WTC11 (cell line): Measurements from ENCODE around the gene HID1. TPM values are rescaled to one million over a fixed set of nuclear protein-coding genes. Genes with fewer than 3 reads are reported as not detected.

ENCODE experiments used
- ATAC-seq: fragments of 200-7000 bp; cut with Tn5 transposase; 2 replicates; pipeline ENCODE4 v1.10.0; 2021; ENCODE audit warnings: mild to moderate bottlenecking, moderate library complexity
- CTCF ChIA-PET: fragments of 300-600 bp; sonication (Branson Sonifier 250); formaldehyde crosslinking; loops from one replicate; lab custom pipeline; 2021; ENCODE audit warnings: antibody characterized with exemption; lab: Charles Lee
- POLR2A ChIA-PET: fragments of 350-600 bp; sonication (Branson Sonifier 250); formaldehyde crosslinking; loops from one replicate; lab custom pipeline; 2021; ENCODE audit warnings: antibody characterized with exemption; lab: Charles Lee
- DNase-seq: peaks from one replicate; pipeline ENCODE4 v3.0.0; 2021; ENCODE audit warnings: low spot score
- H3K27ac Mint-ChIP-seq: 2 replicates; pipeline ENCODE4 v1.8.0; 2021; ENCODE audit warnings: mixed read lengths
- H3K27me3 Mint-ChIP-seq: 2 replicates; pipeline ENCODE4 v1.8.0; 2021; ENCODE audit warnings: low read depth, mild to moderate bottlenecking, moderate library complexity, mixed read lengths
- H3K36me3 Mint-ChIP-seq: 2 replicates; pipeline ENCODE4 v1.8.0; 2021; ENCODE audit warnings: mixed read lengths
- H3K4me1 Mint-ChIP-seq: 2 replicates; pipeline ENCODE4 v1.8.0; 2022; ENCODE audit warnings: mixed read lengths
- H3K4me3 Mint-ChIP-seq: 2 replicates; pipeline ENCODE4 v1.8.0; 2021; ENCODE audit warnings: mild to moderate bottlenecking, moderate library complexity, mixed read lengths
- H3K9me3 Mint-ChIP-seq: 2 replicates; pipeline ENCODE4 v1.8.0; 2021; ENCODE audit warnings: mixed read lengths
- AFF4 ChIP-seq: sonication (generic); formaldehyde crosslinking; IDR thresholded peaks from 2 replicates; pipeline ENCODE4 v1.8.1; 2023; ENCODE audit warnings: mild to moderate bottlenecking, missing genetic modification reagents, borderline replicate concordance
- IRF2 ChIP-seq: sonication (generic); formaldehyde crosslinking; IDR thresholded peaks from 2 replicates; pipeline ENCODE4 v1.8.0; 2022; ENCODE audit warnings: low read depth, missing genetic modification reagents, borderline replicate concordance
- MYBL2 ChIP-seq: sonication (generic); formaldehyde crosslinking; IDR thresholded peaks from 2 replicates; pipeline ENCODE4 v1.8.1; 2023; ENCODE audit warnings: mild to moderate bottlenecking, moderate library complexity, missing genetic modification reagents
- NR3C1 ChIP-seq: sonication (generic); formaldehyde crosslinking; conservative IDR thresholded peaks from 2 replicates; pipeline ENCODE4 v1.8.1; 2023; ENCODE audit warnings: low read depth, mild to moderate bottlenecking, missing genetic modification reagents
- SOX15 ChIP-seq: fragments of 250-450 bp; sonication (Bioruptor Pico); IDR thresholded peaks from 2 replicates; pipeline ENCODE4 v1.9.0; 2021; ENCODE audit warnings: mild to moderate bottlenecking
- ZNF121 ChIP-seq: sonication (generic); formaldehyde crosslinking; IDR thresholded peaks from 2 replicates; pipeline ENCODE4 v1.8.0; 2023; ENCODE audit warnings: missing genetic modification reagents
- ZNF232 ChIP-seq: sonication (generic); formaldehyde crosslinking; IDR thresholded peaks from 2 replicates; pipeline ENCODE4 v1.8.0; 2022; ENCODE audit warnings: mild to moderate bottlenecking, missing genetic modification reagents
- ZNF263 ChIP-seq: sonication (generic); formaldehyde crosslinking; IDR thresholded peaks from 2 replicates; pipeline ENCODE4 v1.8.1; 2022; ENCODE audit warnings: low read depth, mild to moderate bottlenecking, moderate library complexity, missing genetic modification reagents
- ZNF416 ChIP-seq: fragments of 250-450 bp; sonication (Bioruptor Pico); IDR thresholded peaks from 2 replicates; pipeline ENCODE4 v1.9.0; 2021; ENCODE audit warnings: mild to moderate bottlenecking, inconsistent platforms
- total RNA-seq: library from RNA; stranded (reverse); gene quantifications from 3 replicates; pipeline ENCODE4 v1.2.3, GENCODE V29; 2021
- TF ChIP-seq, protein P1 (sequence below): sonication (generic); formaldehyde crosslinking; conservative IDR thresholded peaks from 2 replicates; pipeline ENCODE4 v1.8.1; 2022; ENCODE audit warnings: mild to moderate bottlenecking, missing genetic modification reagents
- TF ChIP-seq, protein P2 (sequence below): sonication (generic); formaldehyde crosslinking; IDR thresholded peaks from 2 replicates; pipeline ENCODE4 v1.8.0; 2022; ENCODE audit warnings: missing genetic modification reagents
- TF ChIP-seq, protein P3 (sequence below): sonication (generic); formaldehyde crosslinking; IDR thresholded peaks from 2 replicates; pipeline ENCODE4 v1.8.0; 2022; ENCODE audit warnings: mild to moderate bottlenecking, missing genetic modification reagents
- TF ChIP-seq, protein P4 (sequence below): fragments of 250-450 bp; sonication (Bioruptor Pico); conservative IDR thresholded peaks from 2 replicates; pipeline ENCODE4 v1.9.0; 2021; ENCODE audit warnings: mild to moderate bottlenecking
- TF ChIP-seq, protein P5 (sequence below): sonication (generic); formaldehyde crosslinking; IDR thresholded peaks from 2 replicates; pipeline ENCODE4 v1.8.1; 2023; ENCODE audit warnings: mild to moderate bottlenecking, moderate library complexity, missing genetic modification reagents
- TF ChIP-seq, protein P6 (sequence below): sonication (generic); formaldehyde crosslinking; IDR thresholded peaks from 2 replicates; pipeline ENCODE4 v1.8.1; 2023; ENCODE audit warnings: mild to moderate bottlenecking, missing genetic modification reagents, moderate library complexity

The HID1 gene
- total RNA-seq, 1 experiment from 2014 or later: 16.7 TPM

- Mint-ChIP-seq H3K9me3 (no peaks in the 10 kb centered on the region), H3K4me1 (peaks cover 4% of the 10 kb centered on the region), H3K4me3 (no peak overlapping the region), H3K36me3 (no peaks in the 10 kb centered on the region), H3K27me3 (peaks cover 68% of the 10 kb centered on the region), H3K27ac (no peak overlapping the region)
- TF ChIP-seq MYBL2 (CRISPR knock-in tag) (no peak), AFF4 (no peak), ZNF416 (no peak), NR3C1 (CRISPR knock-in tag) (no peak), ZNF232 (CRISPR knock-in tag) (no peak), ZNF121 (CRISPR knock-in tag) (no peak), IRF2 (no peak), SOX15 (CRISPR knock-in tag) (no peak), ZNF263 (CRISPR knock-in tag) (no peak)
- TF ChIP-seq, protein P1, sequence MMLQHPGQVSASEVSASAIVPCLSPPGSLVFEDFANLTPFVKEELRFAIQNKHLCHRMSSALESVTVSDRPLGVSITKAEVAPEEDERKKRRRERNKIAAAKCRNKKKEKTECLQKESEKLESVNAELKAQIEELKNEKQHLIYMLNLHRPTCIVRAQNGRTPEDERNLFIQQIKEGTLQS: no peak
- TF ChIP-seq, protein P2, sequence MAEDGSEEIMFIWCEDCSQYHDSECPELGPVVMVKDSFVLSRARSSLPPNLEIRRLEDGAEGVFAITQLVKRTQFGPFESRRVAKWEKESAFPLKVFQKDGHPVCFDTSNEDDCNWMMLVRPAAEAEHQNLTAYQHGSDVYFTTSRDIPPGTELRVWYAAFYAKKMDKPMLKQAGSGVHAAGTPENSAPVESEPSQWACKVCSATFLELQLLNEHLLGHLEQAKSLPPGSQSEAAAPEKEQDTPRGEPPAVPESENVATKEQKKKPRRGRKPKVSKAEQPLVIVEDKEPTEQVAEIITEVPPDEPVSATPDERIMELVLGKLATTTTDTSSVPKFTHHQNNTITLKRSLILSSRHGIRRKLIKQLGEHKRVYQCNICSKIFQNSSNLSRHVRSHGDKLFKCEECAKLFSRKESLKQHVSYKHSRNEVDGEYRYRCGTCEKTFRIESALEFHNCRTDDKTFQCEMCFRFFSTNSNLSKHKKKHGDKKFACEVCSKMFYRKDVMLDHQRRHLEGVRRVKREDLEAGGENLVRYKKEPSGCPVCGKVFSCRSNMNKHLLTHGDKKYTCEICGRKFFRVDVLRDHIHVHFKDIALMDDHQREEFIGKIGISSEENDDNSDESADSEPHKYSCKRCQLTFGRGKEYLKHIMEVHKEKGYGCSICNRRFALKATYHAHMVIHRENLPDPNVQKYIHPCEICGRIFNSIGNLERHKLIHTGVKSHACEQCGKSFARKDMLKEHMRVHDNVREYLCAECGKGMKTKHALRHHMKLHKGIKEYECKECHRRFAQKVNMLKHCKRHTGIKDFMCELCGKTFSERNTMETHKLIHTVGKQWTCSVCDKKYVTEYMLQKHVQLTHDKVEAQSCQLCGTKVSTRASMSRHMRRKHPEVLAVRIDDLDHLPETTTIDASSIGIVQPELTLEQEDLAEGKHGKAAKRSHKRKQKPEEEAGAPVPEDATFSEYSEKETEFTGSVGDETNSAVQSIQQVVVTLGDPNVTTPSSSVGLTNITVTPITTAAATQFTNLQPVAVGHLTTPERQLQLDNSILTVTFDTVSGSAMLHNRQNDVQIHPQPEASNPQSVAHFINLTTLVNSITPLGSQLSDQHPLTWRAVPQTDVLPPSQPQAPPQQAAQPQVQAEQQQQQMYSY (CRISPR knock-in tag): no peak
- TF ChIP-seq, protein P3, sequence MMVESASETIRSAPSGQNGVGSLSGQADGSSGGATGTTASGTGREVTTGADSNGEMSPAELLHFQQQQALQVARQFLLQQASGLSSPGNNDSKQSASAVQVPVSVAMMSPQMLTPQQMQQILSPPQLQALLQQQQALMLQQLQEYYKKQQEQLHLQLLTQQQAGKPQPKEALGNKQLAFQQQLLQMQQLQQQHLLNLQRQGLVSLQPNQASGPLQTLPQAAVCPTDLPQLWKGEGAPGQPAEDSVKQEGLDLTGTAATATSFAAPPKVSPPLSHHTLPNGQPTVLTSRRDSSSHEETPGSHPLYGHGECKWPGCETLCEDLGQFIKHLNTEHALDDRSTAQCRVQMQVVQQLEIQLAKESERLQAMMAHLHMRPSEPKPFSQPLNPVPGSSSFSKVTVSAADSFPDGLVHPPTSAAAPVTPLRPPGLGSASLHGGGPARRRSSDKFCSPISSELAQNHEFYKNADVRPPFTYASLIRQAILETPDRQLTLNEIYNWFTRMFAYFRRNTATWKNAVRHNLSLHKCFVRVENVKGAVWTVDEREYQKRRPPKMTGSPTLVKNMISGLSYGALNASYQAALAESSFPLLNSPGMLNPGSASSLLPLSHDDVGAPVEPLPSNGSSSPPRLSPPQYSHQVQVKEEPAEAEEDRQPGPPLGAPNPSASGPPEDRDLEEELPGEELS (CRISPR knock-in tag): no peak
- TF ChIP-seq, protein P4, sequence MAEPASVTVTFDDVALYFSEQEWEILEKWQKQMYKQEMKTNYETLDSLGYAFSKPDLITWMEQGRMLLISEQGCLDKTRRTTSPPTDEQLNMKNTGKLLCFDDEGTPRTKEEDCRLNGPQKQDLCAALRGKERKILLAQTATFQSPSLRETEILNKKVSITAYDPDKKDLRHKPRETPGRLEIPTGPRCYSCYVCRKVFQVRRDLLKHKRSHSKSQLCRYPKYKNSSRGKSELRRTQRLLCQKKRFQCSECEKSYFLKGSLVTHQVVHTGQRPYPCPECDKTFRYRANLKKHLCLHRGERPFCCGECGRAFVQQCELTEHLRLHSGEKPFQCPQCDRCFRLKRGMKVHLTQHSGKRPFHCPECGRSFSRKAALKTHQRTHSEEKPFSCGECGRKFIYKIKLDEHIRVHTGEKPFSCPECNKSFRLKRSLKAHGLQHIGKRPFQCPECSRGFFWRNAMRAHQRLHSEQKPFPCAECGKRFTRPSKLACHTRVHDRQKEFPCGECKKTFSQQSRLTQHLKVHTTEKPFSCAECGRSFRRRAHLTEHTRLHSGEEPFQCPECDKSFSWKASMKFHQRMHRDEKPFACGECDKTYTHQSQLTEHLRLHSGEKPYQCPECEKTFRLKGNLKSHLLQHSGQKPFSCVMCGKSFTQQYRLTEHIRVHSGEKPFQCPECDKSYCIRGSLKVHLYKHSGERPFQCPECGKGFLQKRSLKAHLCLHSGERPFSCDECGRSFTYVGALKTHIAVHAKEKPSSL (CRISPR knock-in tag): no peak
- TF ChIP-seq, protein P5, sequence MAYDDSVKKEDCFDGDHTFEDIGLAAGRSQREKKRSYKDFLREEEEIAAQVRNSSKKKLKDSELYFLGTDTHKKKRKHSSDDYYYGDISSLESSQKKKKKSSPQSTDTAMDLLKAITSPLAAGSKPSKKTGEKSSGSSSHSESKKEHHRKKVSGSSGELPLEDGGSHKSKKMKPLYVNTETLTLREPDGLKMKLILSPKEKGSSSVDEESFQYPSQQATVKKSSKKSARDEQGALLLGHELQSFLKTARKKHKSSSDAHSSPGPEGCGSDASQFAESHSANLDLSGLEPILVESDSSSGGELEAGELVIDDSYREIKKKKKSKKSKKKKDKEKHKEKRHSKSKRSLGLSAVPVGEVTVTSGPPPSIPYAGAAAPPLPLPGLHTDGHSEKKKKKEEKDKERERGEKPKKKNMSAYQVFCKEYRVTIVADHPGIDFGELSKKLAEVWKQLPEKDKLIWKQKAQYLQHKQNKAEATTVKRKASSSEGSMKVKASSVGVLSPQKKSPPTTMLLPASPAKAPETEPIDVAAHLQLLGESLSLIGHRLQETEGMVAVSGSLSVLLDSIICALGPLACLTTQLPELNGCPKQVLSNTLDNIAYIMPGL (CRISPR knock-in tag): no peak
- TF ChIP-seq, protein P6, sequence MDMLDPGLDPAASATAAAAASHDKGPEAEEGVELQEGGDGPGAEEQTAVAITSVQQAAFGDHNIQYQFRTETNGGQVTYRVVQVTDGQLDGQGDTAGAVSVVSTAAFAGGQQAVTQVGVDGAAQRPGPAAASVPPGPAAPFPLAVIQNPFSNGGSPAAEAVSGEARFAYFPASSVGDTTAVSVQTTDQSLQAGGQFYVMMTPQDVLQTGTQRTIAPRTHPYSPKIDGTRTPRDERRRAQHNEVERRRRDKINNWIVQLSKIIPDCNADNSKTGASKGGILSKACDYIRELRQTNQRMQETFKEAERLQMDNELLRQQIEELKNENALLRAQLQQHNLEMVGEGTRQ (CRISPR knock-in tag): no peak
- POLR2A ChIA-PET: no interaction called here
- ATAC-seq (no peak), DNase-seq (no peak)
- CTCF ChIA-PET: interaction anchor here (0.9 to 3.8 kb wide), 8 partner anchors 14 to 73 kb away, joined by 3 to 24 read pairs (median 9); partner anchors contain the start of genes OTOP2 and USH1G
Observed at GRCh38 chr17:74938194-74938950, 34.2 kb downstream of the HID1 start.
